C1 segment of cervical spinal cord (tissue), 14 donors: ENCODE data around the gene SPACA4.

Source experiments
- DNase-seq, 14 donors: peaks; one replicate each; lab custom pipeline; 2025; lab: John Stamatoyannopoulos, UW

Gene SPACA4

GRCh38 chr19:48646722-48647216 is 40.2 kb downstream of the SPACA4 start:
- DNase-seq, result no peak

GRCh38 chr19:48648134-48648533 is 41.6 kb downstream of the SPACA4 start:
- peak in 1 of 14 donors; percentile 80 for DNase-seq

GRCh38 chr19:48650974-48651682 is 44.6 kb downstream of the SPACA4 start:
- DNase-seq, result no peak

GRCh38 chr19:48651683-48652048 is 45.1 kb downstream of the SPACA4 start:
- no peak for DNase-seq

GRCh38 chr19:48654299-48655059 is 47.9 kb downstream of the SPACA4 start:
- no peak for DNase-seq

- DNase-seq, result no peak
Measured at GRCh38 chr19:48656840-48657474, 50.4 kb downstream of the SPACA4 start.
